Psoas muscle (tissue), 8 donors: ENCODE measurements around the gene TMEM121. TPM values are rescaled to one million over a fixed set of nuclear protein-coding genes. Genes with fewer than 3 reads are reported as not detected.
A peak's percentile ranks its signal among the peaks of the same experiment; 100 is the strongest.

Experiments
- ATAC-seq, 4 donors: fragments of 200-7000 bp; cut with Tn5 transposase; one replicate each; pipeline ENCODE4 v1.9.1; 2020; ENCODE audit warnings: moderate library complexity in 3 of 4, mild to moderate bottlenecking in 2 of 4
- DNase-seq, 2 donors: peaks; one replicate each; pipeline ENCODE4 v3.0.0-alpha.2; 2020
- H3K27ac ChIP-seq: fragments of 200-600 bp; one replicate; pipeline ENCODE4 v1.8.0; 2022
- H3K27me3 ChIP-seq, 3 donors: fragments of 200-600 bp in 1 of 3; one replicate each; pipeline versions ENCODE4 v1.6.1 to v1.8.0; 2013 to 2022; ENCODE audit warnings: low read length in 2 of 3, mild to moderate bottlenecking in 2 of 3, moderate library complexity in 1 of 3; ENCODE audit not compliant: insufficient read depth in 3 of 3
- H3K36me3 ChIP-seq, 2 donors: fragments of 200-600 bp in 1 of 2; one replicate each; pipeline versions ENCODE4 v1.6.1 to v1.8.0; 2013 to 2022; ENCODE audit warnings: low read depth in 1 of 2, mild to moderate bottlenecking in 1 of 2, moderate library complexity in 1 of 2; ENCODE audit not compliant: insufficient read depth in 1 of 2
- H3K4me1 ChIP-seq: fragments of 200-600 bp; one replicate; pipeline ENCODE4 v1.8.0; 2022
- H3K4me3 ChIP-seq: fragments of 200-600 bp; one replicate; pipeline ENCODE4 v1.8.0; 2022; ENCODE audit warnings: mild to moderate bottlenecking
- H3K9me3 ChIP-seq: fragments of 200-600 bp; one replicate; pipeline ENCODE4 v1.8.0; 2022
- CTCF ChIP-seq: fragments of 200-600 bp; IDR thresholded peaks from one replicate; pipeline ENCODE4 v1.8.0; 2022; ENCODE audit warnings: antibody characterized with exemption
- WGBS, 3 donors: extraction: QIAGEN DNeasy Blood & Tissue Kit; methylation state at CpG; one replicate each; pipeline versions ENCODE4 v1.1.6 to v1.1.7; 2013; 5-methylcytosine and 5-hydroxymethylcytosine counted together
- intact Hi-C, 2 donors: fragments of 100-400 bp; cut with DNase I; formaldehyde crosslinking; loops; one replicate each; pipeline versions ENCODE4 v1.11.0 to v1.14.2; 2022
- polyA plus RNA-seq, 3 donors: library from polyadenylated mRNA; stranded (reverse); fragments of 200-250 nt; gene quantifications; one replicate each; pipeline ENCODE4 v1.2.3, GENCODE V29; 2013
- total RNA-seq, 4 donors: library from RNA; stranded (reverse); fragmentation: NEBNext Ultra II Directional in 2 of 4; extraction: Animal tissue kit (Norgen Biotek cat#: 25700) in 2 of 4; gene quantifications; one replicate each; pipeline versions ENCODE4 v1.2.1 to v1.2.4, GENCODE V29; 2021 to 2023
- donor health status: healthy with polysubstance abuse.
- donor health status: DM: no; HTN: no; CAD: no; lungs with moderate emphysema.
- donor health status: Bipolar disorder and iron deficiency.
- donor health status: healthy.
- donor health status: DM: yes; HTN: yes; CAD: no.
- donor health status: DM: no; HTN: no; CAD: no.
- donor health status: DM: no; HTN: no; CAD: no.
- donor health status: DM: yes; HTN: yes; CAD: no.

The TMEM121 gene
- total and polyA plus RNA-seq, 7 donors: 0.08 to 0.60 (median 0.38) TPM

- intact Hi-C loops: loop anchor here in 1 of 2 donors (5.0 kb wide), 1 partner anchor 38 kb away; no protein-coding TSS in a partner anchor
- peaks cover 29% of the 10 kb centered on the region for H3K4me1 ChIP-seq
Observed at GRCh38 chr14:105484997-105485393, 41.4 kb upstream of the TMEM121 start.

GRCh38 chr14:105485739-105486162 is 40.6 kb upstream of the TMEM121 start:
- WGBS, 3 donors: 36 to 56% (median 46%) methylated on average over 11 to 12 of the region's 12 CpGs
- no peak for ATAC-seq
- intact Hi-C loops: loop anchor here in 1 of 2 donors (5.0 kb wide), 1 partner anchor 38 kb away; no protein-coding TSS in a partner anchor

More at GRCh38 chr14:105484997-105485393, 41.4 kb upstream of the TMEM121 start:
- no peak for TF ChIP-seq CTCF
- H3K27ac ChIP-seq: no peak overlapping the region
- peaks cover 0 to 22% (median 0%) of the 10 kb centered on the region in 3 donors for H3K27me3 ChIP-seq
- WGBS, 3 donors: 67 to 73% (median 67%) methylated on average over 16 of the region's 16 CpGs
- no peak for DNase-seq
- no peak for ATAC-seq
- H3K9me3 ChIP-seq: no peaks in the 10 kb centered on the region
- no peaks in the 10 kb centered on the region for H3K36me3 ChIP-seq
- no peak overlapping the region for H3K4me3 ChIP-seq

GRCh38 chr14:105486163-105486973 is 40.0 kb upstream of the TMEM121 start, which contains the start of gene CRIP1:
CRIP1 (plus strand) TSS chr14:105486886; CDS start chr14:105487260, 374 bp downstream.
- 19 to 27% (median 26%) methylated on average over 45 to 56 of the region's 56 CpGs for WGBS, 3 donors
- ATAC-seq: no peak
- peak within 1 kb of the TSS; percentile 75 for H3K4me3 ChIP-seq
- H3K27ac ChIP-seq: peak within 1 kb of the TSS; percentile 60
- no peaks in the 10 kb centered on the region for H3K9me3 ChIP-seq
- H3K4me1 ChIP-seq: peaks cover 19% of the 10 kb centered on the region
- DNase-seq: no peak
- H3K27me3 ChIP-seq: peaks cover 0 to 22% (median 0%) of the 10 kb centered on the region in 3 donors
- intact Hi-C loops: loop anchor here in 1 of 2 donors (5.0 kb wide), 1 partner anchor 39 kb away; no protein-coding TSS in a partner anchor
- TF ChIP-seq CTCF: no peak
- H3K36me3 ChIP-seq: no peaks in the 10 kb centered on the region

More at GRCh38 chr14:105485739-105486162, 40.6 kb upstream of the TMEM121 start:
- Histone ChIP-seq H3K4me1 (peaks cover 26% of the 10 kb centered on the region), H3K27ac (peak overlapping the region; percentile 60), H3K4me3 (no peak overlapping the region), H3K27me3 (peaks cover 0 to 22% (median 0%) of the 10 kb centered on the region in 3 donors), H3K36me3 (no peaks in the 10 kb centered on the region), H3K9me3 (no peaks in the 10 kb centered on the region)
- DNase-seq: no peak
- peak; percentile 11 for TF ChIP-seq CTCF

GRCh38 chr14:105486974-105487448 is 39.4 kb upstream of the TMEM121 start:
- 3 to 10% (median 8%) methylated on average over 28 to 45 of the region's 45 CpGs for WGBS, 3 donors
- intact Hi-C loops: loop anchor here in 1 of 2 donors (5.0 kb wide), 1 partner anchor 40 kb away; no protein-coding TSS in a partner anchor
- H3K4me1 ChIP-seq: peaks cover 16% of the 10 kb centered on the region

More at GRCh38 chr14:105486974-105487448, 39.4 kb upstream of the TMEM121 start:
- DNase-seq (peak; percentile 75 to 86), ATAC-seq (no peak)
- TF ChIP-seq CTCF: no peak
- Histone ChIP-seq H3K4me3 (peak overlapping the region; percentile 75), H3K27ac (peak overlapping the region; percentile 60), H3K9me3 (no peaks in the 10 kb centered on the region), H3K27me3 (peaks cover 0 to 22% (median 0%) of the 10 kb centered on the region in 3 donors), H3K36me3 (no peaks in the 10 kb centered on the region)
